Colonic mucosa (tissue), 4 donors: ENCODE data around the gene AVP. TPM values are rescaled to one million over a fixed set of nuclear protein-coding genes. Genes with fewer than 3 reads are reported as not detected.

ENCODE experiments used
- DNase-seq: peaks from one replicate; pipeline ENCODE4 v3.0.0-alpha.2; 2020
- H3K27ac ChIP-seq: fragments of 200-600 bp; one replicate; pipeline ENCODE4 v1.8.0; 2021
- H3K27me3 ChIP-seq: fragments of 200-600 bp; one replicate; pipeline ENCODE4 v1.8.0; 2021
- H3K36me3 ChIP-seq: fragments of 200-600 bp; one replicate; pipeline ENCODE4 v1.8.0; 2021
- H3K4me1 ChIP-seq: fragments of 200-600 bp; one replicate; pipeline ENCODE4 v1.8.0; 2021; ENCODE audit warnings: mild to moderate bottlenecking
- H3K4me3 ChIP-seq: fragments of 200-600 bp; one replicate; pipeline ENCODE4 v1.8.0; 2021
- H3K9ac ChIP-seq, 2 donors: one replicate each; pipeline ENCODE4 v1.7.0; 2013; ENCODE audit warnings: control low read depth in 2 of 2, low read depth in 2 of 2, low read length in 2 of 2
- H3K9me3 ChIP-seq: fragments of 200-600 bp; one replicate; pipeline ENCODE4 v1.8.0; 2021
- CTCF ChIP-seq: fragments of 200-600 bp; IDR thresholded peaks from one replicate; pipeline ENCODE4 v1.8.0; 2022; ENCODE audit warnings: antibody characterized with exemption, mild to moderate bottlenecking
- intact Hi-C: fragments of 100-400 bp; cut with DNase I; formaldehyde crosslinking; loops from one replicate; pipeline ENCODE4 v1.14.1; 2022
- total RNA-seq, 2 donors: library from RNA; stranded (reverse); fragmentation: NEBNext Ultra II Directional in 1 of 2; extraction: Animal tissue kit (Norgen Biotek cat#: 25700) in 1 of 2; gene quantifications; one replicate each; pipeline ENCODE4 v1.2.1, GENCODE V29; 2021
- donor health status: healthy.
- donor health status: DM: no; HTN: no; CAD: no.
- donor health status: DM: no; HTN: no; CAD: no.

Gene AVP
- total RNA-seq, 2 donors from 2014 or later, result not detected

GRCh38 chr20:3101737-3102574 lies 17.4 kb upstream of the AVP start:
- no peaks in the 10 kb centered on the region for H3K27me3 ChIP-seq
- H3K9me3 ChIP-seq, result no peaks in the 10 kb centered on the region
- H3K9ac ChIP-seq, result no peak overlapping the region
- H3K36me3 ChIP-seq, result no peaks in the 10 kb centered on the region
- H3K27ac ChIP-seq, result no peak overlapping the region
- H3K4me1 ChIP-seq, result no peaks in the 10 kb centered on the region
- intact Hi-C loops, result no loop called here
- no peak overlapping the region for H3K4me3 ChIP-seq
- DNase-seq, result no peak
- TF ChIP-seq CTCF, result no peak

- Histone ChIP-seq H3K27me3 (no peaks in the 10 kb centered on the region), H3K4me1 (no peaks in the 10 kb centered on the region), H3K4me3 (no peak overlapping the region), H3K36me3 (no peaks in the 10 kb centered on the region), H3K27ac (no peak overlapping the region), H3K9me3 (no peaks in the 10 kb centered on the region), H3K9ac (no peak overlapping the region)
- intact Hi-C loops, result no loop called here
- no peak for TF ChIP-seq CTCF
- no peak for DNase-seq
Observed at GRCh38 chr20:3101251-3101650, 16.7 kb upstream of the AVP start.

GRCh38 chr20:3100480-3100879 lies 16.0 kb upstream of the AVP start:
- Histone ChIP-seq H3K4me3 (no peak overlapping the region), H3K4me1 (no peaks in the 10 kb centered on the region), H3K36me3 (no peaks in the 10 kb centered on the region), H3K27me3 (no peaks in the 10 kb centered on the region), H3K27ac (no peak overlapping the region), H3K9me3 (no peaks in the 10 kb centered on the region), H3K9ac (no peak overlapping the region)
- intact Hi-C loops, result no loop called here
- no peak for TF ChIP-seq CTCF
- no peak for DNase-seq

GRCh38 chr20:3094848-3095629 lies 10.5 kb upstream of the AVP start:
- no peaks in the 10 kb centered on the region for H3K36me3 ChIP-seq
- H3K27ac ChIP-seq, result no peak overlapping the region
- no peak for DNase-seq
- H3K9ac ChIP-seq, result no peak overlapping the region
- H3K4me1 ChIP-seq, result no peaks in the 10 kb centered on the region
- H3K9me3 ChIP-seq, result no peaks in the 10 kb centered on the region
- H3K27me3 ChIP-seq, result peaks cover 10% of the 10 kb centered on the region
- intact Hi-C loops, result no loop called here
- no peak overlapping the region for H3K4me3 ChIP-seq
- TF ChIP-seq CTCF, result no peak

- no peak for TF ChIP-seq CTCF
- Histone ChIP-seq H3K27ac (no peak overlapping the region), H3K36me3 (no peaks in the 10 kb centered on the region), H3K4me1 (no peaks in the 10 kb centered on the region), H3K9ac (no peak overlapping the region), H3K27me3 (peaks cover 10% of the 10 kb centered on the region), H3K4me3 (no peak overlapping the region), H3K9me3 (no peaks in the 10 kb centered on the region)
- intact Hi-C loops, result no loop called here
- no peak for DNase-seq
Observed at GRCh38 chr20:3093861-3094361, 9.4 kb upstream of the AVP start.
